GM19023 (cell line): ENCODE results near the gene ZC3H8.
A peak's percentile ranks its signal among the peaks of the same experiment; 100 is the strongest.
"Not testable (repeated sequence)": the region's sequence is repeated elsewhere in the genome, so short reads cannot be mapped to it uniquely, and the experiment has no call there.

Experiments
- ATAC-seq: cut with Tn5 transposase; IDR thresholded peaks from one replicate; pipeline ENCODE4 v1.9.1; 2021; ENCODE audit warnings: mild to moderate bottlenecking, moderate library complexity; ENCODE audit not compliant: unreplicated experiment

The ZC3H8 gene

GRCh38 chr2:112254466-112255240 lies at the start of gene ZC3H8:
ZC3H8 (minus strand) TSS chr2:112255042; CDS start chr2:112254981, 61 bp downstream.
- peak; percentile 95 for ATAC-seq

- ATAC-seq, result peak; percentile 54
Measured at GRCh38 chr2:112304298-112304941, 49.6 kb upstream of the ZC3H8 start.

- ATAC-seq, result no peak
Measured at GRCh38 chr2:112301973-112302372, 47.1 kb upstream of the ZC3H8 start.

GRCh38 chr2:112301171-112301584 lies 46.3 kb upstream of the ZC3H8 start:
- no peak for ATAC-seq

GRCh38 chr2:112296407-112296806 lies 41.6 kb upstream of the ZC3H8 start:
- ATAC-seq, result no peak

GRCh38 chr2:112295407-112296078 lies 40.7 kb upstream of the ZC3H8 start:
- ATAC-seq, result no peak

GRCh38 chr2:112293636-112294401 lies 39.0 kb upstream of the ZC3H8 start:
- ATAC-seq, result no peak

GRCh38 chr2:112290648-112291047 lies 35.8 kb upstream of the ZC3H8 start:
- no peak for ATAC-seq

- ATAC-seq, result no peak
Measured at GRCh38 chr2:112290088-112290487, 35.2 kb upstream of the ZC3H8 start.

- ATAC-seq, result not testable (repeated sequence)
Measured at GRCh38 chr2:112283535-112283934, 28.7 kb upstream of the ZC3H8 start.

- not testable (repeated sequence) for ATAC-seq
Measured at GRCh38 chr2:112282066-112282465, 27.2 kb upstream of the ZC3H8 start.

GRCh38 chr2:112277596-112278220 lies 22.9 kb upstream of the ZC3H8 start:
- ATAC-seq, result no peak

- no peak for ATAC-seq
Measured at GRCh38 chr2:112276954-112277353, 22.1 kb upstream of the ZC3H8 start.

GRCh38 chr2:112275887-112276773 lies 21.3 kb upstream of the ZC3H8 start:
- peak; percentile 51 for ATAC-seq

GRCh38 chr2:112275311-112275886 lies 20.6 kb upstream of the ZC3H8 start, which contains the start of gene ZC3H6:
ZC3H6 (plus strand) TSS chr2:112275597; CDS start chr2:112275995, 398 bp downstream.
- ATAC-seq, result peak; percentile 95

- no peak for ATAC-seq
Measured at GRCh38 chr2:112273349-112273748, 18.5 kb upstream of the ZC3H8 start.

GRCh38 chr2:112272669-112273068 lies 17.8 kb upstream of the ZC3H8 start:
- ATAC-seq, result no peak

- ATAC-seq, result no peak
Measured at GRCh38 chr2:112268547-112268946, 13.7 kb upstream of the ZC3H8 start.

- ATAC-seq, result no peak
Measured at GRCh38 chr2:112262876-112263275, 8.0 kb upstream of the ZC3H8 start.
